ENCODE measurements around the gene ZSCAN21.

The ZSCAN21 gene

DNA sequence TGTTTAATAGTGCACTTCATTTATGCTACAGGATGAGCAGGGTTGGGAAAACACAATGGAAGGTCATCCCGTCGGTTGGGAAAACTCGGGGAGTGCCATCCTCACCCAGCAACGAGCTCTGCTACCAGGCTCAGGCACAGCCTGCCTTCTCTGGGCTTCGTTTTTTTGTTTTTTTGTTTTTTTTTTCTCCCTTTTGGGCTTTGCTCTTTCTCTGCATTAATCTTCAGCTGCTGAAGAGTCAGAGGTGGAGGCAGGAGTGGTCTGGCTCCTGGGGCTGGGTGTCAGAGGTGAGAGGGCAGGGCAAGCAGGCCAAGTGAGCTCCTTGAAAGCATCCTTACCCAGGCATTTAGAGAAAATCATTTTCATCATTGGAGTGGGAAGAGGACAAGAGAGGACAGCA lies 20.4 kb downstream of the ZSCAN21 start:
- Histone ChIP-seq H3K4me3 (ENCODE audit: low read depth, low read length) (no peak overlapping the region), H3K9me3 (ENCODE audit: control insufficient read depth, insufficient read depth, low read depth, low read length) (no peaks in the 10 kb centered on the region), H3K4me1 (ENCODE audit: control insufficient read depth, insufficient read depth, low read length) (no peaks in the 10 kb centered on the region), H3K27ac (ENCODE audit: extremely low read depth, low read depth, low read length) (no peak overlapping the region), H3K36me3 (ENCODE audit: control insufficient read depth in 2 of 2, insufficient read depth in 1 of 2, low read length in 2 of 2) (peaks cover 17 to 53% of the 10 kb centered on the region in 2 experiments; a peak in 2 of 3 replicates)
- POLR2A ChIA-PET: interaction anchor here (0.9 to 1.5 kb wide), 4 partner anchors 10 to 76 kb away, joined by 3 to 4 read pairs (median 3); partner anchors contain the start of genes AP4M1 and ZSCAN21
- TF ChIP-seq EGR2 (tag by site-specific recombination; IDR thresholded peaks at IDR 0.05; ENCODE audit: low read depth) (no peak), GLI2 (tag by site-specific recombination; IDR thresholded peaks at IDR 0.05; ENCODE audit: borderline replicate concordance, low read depth) (no peak), MEIS1 (CRISPR knock-in tag; IDR thresholded peaks at IDR 0.05; ENCODE audit: borderline replicate concordance) (no peak)
- TF ChIP-seq, protein P1, sequence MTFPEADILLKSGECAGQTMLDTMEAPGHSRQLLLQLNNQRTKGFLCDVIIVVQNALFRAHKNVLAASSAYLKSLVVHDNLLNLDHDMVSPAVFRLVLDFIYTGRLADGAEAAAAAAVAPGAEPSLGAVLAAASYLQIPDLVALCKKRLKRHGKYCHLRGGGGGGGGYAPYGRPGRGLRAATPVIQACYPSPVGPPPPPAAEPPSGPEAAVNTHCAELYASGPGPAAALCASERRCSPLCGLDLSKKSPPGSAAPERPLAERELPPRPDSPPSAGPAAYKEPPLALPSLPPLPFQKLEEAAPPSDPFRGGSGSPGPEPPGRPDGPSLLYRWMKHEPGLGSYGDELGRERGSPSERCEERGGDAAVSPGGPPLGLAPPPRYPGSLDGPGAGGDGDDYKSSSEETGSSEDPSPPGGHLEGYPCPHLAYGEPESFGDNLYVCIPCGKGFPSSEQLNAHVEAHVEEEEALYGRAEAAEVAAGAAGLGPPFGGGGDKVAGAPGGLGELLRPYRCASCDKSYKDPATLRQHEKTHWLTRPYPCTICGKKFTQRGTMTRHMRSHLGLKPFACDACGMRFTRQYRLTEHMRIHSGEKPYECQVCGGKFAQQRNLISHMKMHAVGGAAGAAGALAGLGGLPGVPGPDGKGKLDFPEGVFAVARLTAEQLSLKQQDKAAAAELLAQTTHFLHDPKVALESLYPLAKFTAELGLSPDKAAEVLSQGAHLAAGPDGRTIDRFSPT (tag by site-specific recombination; IDR thresholded peaks at IDR 0.05): no peak
- CTCF ChIA-PET: interaction anchor here (1.2 to 1.6 kb wide), 2 partner anchors 12 to 60 kb away, joined by 3 to 5 read pairs; no protein-coding TSS in a partner anchor

DNA sequence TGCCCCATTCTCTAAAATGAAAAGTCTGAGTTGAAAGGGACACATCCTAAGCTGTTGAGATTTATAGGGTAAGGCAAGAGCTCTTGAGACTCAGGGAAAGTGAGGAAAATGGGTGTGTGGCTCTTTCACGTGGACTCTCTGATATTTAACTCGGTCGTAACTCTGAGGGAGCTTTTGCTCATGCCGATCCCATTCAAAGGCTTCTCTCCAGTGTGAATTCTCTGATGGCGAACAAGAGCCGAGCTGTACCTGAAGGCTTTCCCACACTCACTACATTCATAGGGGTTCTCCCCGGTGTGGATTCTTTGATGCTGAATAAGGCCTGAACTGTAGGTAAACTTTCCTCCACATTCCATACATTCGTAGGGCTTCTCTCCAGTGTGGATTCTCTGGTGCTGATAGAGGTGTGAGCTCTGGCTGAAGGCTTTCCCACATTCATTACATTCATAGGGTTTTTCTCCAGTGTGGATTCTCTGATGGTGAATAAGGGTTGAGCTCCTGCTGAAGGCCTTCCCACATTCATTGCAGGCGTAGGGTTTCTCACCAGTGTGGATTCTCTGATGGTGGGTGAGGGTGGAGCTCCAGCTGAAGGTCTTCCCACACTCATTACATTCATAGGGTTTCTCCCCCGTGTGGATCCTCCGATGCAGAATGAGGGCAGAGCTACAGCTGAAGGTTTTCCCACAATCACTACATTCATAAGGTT lies 21.6 kb downstream of the ZSCAN21 start:
- no peaks in the 10 kb centered on the region for H3K9me3 ChIP-seq (ENCODE audit: control insufficient read depth, insufficient read depth, low read depth, low read length)
- peaks cover 19 to 65% of the 10 kb centered on the region in 2 experiments; a peak in 2 of 3 replicates for H3K36me3 ChIP-seq (ENCODE audit: control insufficient read depth in 2 of 2, insufficient read depth in 1 of 2, low read length in 2 of 2)
- ChIA-PET POLR2A (interaction anchor here (0.9 to 1.5 kb wide), 3 partner anchors 10 to 31 kb away, joined by 4 to 5 read pairs (median 4); partner anchors contain the start of genes AP4M1 and ZSCAN21), CTCF (interaction anchor here (0.9 to 1.6 kb wide), 3 partner anchors 11 to 138 kb away, joined by 3 to 5 read pairs (median 3); no protein-coding TSS in a partner anchor)
- H3K4me3 ChIP-seq (ENCODE audit: low read depth, low read length): no peak overlapping the region
- TF ChIP-seq, protein P2, sequence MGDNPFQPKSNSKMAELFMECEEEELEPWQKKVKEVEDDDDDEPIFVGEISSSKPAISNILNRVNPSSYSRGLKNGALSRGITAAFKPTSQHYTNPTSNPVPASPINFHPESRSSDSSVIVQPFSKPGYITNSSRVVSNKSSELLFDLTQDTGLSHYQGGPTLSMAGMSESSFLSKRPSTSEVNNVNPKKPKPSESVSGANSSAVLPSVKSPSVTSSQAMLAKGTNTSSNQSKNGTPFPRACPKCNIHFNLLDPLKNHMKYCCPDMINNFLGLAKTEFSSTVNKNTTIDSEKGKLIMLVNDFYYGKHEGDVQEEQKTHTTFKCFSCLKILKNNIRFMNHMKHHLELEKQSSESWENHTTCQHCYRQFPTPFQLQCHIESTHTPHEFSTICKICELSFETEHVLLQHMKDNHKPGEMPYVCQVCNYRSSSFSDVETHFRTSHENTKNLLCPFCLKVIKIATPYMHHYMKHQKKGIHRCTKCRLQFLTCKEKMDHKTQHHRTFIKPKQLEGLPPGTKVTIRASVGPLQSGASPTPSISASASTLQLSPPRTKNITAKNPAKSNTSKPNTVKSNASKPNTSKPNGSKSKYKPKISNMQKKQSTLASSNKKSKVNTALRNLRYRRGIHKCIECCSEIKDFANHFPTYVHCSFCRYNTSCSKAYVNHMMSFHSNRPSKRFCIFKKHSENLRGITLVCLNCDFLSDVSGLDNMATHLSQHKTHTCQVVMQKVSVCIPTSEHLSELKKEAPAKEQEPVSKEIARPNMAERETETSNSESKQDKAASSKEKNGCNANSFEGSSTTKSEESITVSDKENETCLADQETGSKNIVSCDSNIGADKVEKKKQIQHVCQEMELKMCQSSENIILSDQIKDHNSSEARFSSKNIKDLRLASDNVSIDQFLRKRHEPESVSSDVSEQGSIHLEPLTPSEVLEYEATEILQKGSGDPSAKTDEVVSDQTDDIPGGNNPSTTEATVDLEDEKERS (tag by site-specific recombination; IDR thresholded peaks at IDR 0.05): peak; percentile 70; the same call in 1 of the 2 replicates
- no peak for TF ChIP-seq ZNF274 (IDR thresholded peaks at IDR 0.05; ENCODE audit: low read length)
- peak; percentile 68; the same call in 1 of the 2 replicates for TF ChIP-seq ZNF274 (tag by site-specific recombination; IDR thresholded peaks at IDR 0.05; ENCODE audit: borderline replicate concordance)
- TF ChIP-seq SETDB1 (IDR thresholded peaks at IDR 0.05; ENCODE audit: insufficient read length, low read length): peak; percentile 100
- TF ChIP-seq ZNF777 (tag by site-specific recombination; IDR thresholded peaks at IDR 0.05; ENCODE audit: borderline replicate concordance): no peak
- H3K27ac ChIP-seq (ENCODE audit: extremely low read depth, low read depth, low read length): no peak overlapping the region
- H3K4me1 ChIP-seq (ENCODE audit: control insufficient read depth, insufficient read depth, low read length): no peaks in the 10 kb centered on the region

DNA sequence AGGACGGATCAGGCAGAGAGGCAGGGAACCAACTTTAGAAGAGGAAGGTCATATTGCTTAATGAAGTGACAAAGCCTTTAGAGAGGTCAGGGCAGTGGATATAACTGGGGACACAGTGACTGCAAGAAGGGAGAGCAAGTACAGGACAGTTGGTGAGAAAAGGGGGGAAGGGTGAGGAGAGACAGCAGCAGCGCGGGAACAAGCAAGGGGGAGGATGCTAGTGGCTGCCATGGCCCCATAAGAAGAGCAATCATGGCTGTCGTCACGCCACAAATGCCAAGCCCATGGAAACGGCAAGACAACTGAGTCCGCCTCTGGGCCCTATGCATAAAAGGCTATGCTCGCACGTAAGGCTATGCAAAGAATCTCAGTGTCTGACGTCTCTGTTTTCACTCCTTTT lies 22.9 kb downstream of the ZSCAN21 start:
- CTCF ChIA-PET: no interaction called here
- POLR2A ChIA-PET: no interaction called here
- Histone ChIP-seq H3K4me3 (ENCODE audit: low read depth, low read length) (no peak overlapping the region), H3K9me3 (ENCODE audit: control insufficient read depth, insufficient read depth, low read depth, low read length) (no peaks in the 10 kb centered on the region), H3K4me1 (ENCODE audit: control insufficient read depth, insufficient read depth, low read length) (no peaks in the 10 kb centered on the region), H3K36me3 (ENCODE audit: control insufficient read depth in 2 of 2, insufficient read depth in 1 of 2, low read length in 2 of 2) (peaks cover 30 to 77% of the 10 kb centered on the region in 2 experiments; a peak in 2 of 3 replicates), H3K27ac (ENCODE audit: extremely low read depth, low read depth, low read length) (no peak overlapping the region)
- TF ChIP-seq ZBTB20 (tag by site-specific recombination; IDR thresholded peaks at IDR 0.05): no peak
- no peak for TF ChIP-seq ZNF335 (tag by site-specific recombination; conservative IDR thresholded peaks at IDR 0.05)
- TF ChIP-seq, protein P3, sequence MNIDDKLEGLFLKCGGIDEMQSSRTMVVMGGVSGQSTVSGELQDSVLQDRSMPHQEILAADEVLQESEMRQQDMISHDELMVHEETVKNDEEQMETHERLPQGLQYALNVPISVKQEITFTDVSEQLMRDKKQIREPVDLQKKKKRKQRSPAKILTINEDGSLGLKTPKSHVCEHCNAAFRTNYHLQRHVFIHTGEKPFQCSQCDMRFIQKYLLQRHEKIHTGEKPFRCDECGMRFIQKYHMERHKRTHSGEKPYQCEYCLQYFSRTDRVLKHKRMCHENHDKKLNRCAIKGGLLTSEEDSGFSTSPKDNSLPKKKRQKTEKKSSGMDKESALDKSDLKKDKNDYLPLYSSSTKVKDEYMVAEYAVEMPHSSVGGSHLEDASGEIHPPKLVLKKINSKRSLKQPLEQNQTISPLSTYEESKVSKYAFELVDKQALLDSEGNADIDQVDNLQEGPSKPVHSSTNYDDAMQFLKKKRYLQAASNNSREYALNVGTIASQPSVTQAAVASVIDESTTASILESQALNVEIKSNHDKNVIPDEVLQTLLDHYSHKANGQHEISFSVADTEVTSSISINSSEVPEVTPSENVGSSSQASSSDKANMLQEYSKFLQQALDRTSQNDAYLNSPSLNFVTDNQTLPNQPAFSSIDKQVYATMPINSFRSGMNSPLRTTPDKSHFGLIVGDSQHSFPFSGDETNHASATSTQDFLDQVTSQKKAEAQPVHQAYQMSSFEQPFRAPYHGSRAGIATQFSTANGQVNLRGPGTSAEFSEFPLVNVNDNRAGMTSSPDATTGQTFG (tag by site-specific recombination; IDR thresholded peaks at IDR 0.05; ENCODE audit: borderline replicate concordance): no peak
- TF ChIP-seq, protein P4, sequence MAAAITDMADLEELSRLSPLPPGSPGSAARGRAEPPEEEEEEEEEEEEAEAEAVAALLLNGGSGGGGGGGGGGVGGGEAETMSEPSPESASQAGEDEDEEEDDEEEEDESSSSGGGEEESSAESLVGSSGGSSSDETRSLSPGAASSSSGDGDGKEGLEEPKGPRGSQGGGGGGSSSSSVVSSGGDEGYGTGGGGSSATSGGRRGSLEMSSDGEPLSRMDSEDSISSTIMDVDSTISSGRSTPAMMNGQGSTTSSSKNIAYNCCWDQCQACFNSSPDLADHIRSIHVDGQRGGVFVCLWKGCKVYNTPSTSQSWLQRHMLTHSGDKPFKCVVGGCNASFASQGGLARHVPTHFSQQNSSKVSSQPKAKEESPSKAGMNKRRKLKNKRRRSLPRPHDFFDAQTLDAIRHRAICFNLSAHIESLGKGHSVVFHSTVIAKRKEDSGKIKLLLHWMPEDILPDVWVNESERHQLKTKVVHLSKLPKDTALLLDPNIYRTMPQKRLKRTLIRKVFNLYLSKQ (tag by site-specific recombination; IDR thresholded peaks at IDR 0.05; ENCODE audit: borderline replicate concordance): no peak
- no peak for TF ChIP-seq ZNF707 (tag by site-specific recombination; IDR thresholded peaks at IDR 0.05)
- TF ChIP-seq ZNF837 (tag by site-specific recombination; IDR thresholded peaks at IDR 0.05): no peak
- TF ChIP-seq, protein P5, sequence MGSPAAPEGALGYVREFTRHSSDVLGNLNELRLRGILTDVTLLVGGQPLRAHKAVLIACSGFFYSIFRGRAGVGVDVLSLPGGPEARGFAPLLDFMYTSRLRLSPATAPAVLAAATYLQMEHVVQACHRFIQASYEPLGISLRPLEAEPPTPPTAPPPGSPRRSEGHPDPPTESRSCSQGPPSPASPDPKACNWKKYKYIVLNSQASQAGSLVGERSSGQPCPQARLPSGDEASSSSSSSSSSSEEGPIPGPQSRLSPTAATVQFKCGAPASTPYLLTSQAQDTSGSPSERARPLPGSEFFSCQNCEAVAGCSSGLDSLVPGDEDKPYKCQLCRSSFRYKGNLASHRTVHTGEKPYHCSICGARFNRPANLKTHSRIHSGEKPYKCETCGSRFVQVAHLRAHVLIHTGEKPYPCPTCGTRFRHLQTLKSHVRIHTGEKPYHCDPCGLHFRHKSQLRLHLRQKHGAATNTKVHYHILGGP (tag by site-specific recombination; IDR thresholded peaks at IDR 0.05): no peak
- TF ChIP-seq ZNF596 (tag by site-specific recombination; IDR thresholded peaks at IDR 0.05): no peak
